Measurements from ENCODE around the gene NAALADL2. TPM values are rescaled to one million over a fixed set of nuclear protein-coding genes. Genes with fewer than 3 reads are reported as not detected.

The NAALADL2 gene
- total RNA-seq, 4 donors from 2014 or later, result 7.0 to 34.7 (median 18.4) TPM

DNA sequence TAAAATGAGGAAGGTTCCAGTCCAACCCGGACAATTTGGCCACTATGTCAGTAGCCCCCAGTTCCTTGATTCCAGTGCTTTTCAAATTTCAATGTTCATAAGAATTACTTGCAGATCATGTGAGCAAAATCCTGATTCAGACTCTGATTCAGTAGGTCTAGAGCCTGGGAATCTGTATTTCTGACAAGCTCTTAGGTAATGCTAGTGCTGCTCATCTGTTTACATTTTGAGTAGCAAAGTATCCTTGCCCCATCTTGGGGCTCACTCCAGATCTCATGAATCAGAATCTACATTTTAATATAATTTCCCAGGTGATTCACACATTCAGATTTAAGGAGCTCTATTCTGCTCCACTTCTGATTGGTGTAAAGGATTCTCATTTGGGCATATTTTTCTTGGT is 142.0 kb downstream of the NAALADL2 start:
- Histone ChIP-seq H3K4me3 (no peak overlapping the region), H3K9me3 (no peaks in the 10 kb centered on the region), H3K27ac (no peak overlapping the region), H3K27me3 (no peaks in the 10 kb centered on the region), H3K36me3 (no peaks in the 10 kb centered on the region), H3K4me1 (no peaks in the 10 kb centered on the region)
- no peak for TF ChIP-seq CTCF (IDR thresholded peaks at IDR 0.05)
- TF ChIP-seq POLR2A (IDR thresholded peaks at IDR 0.05), result no peak
- no peak for DNase-seq

DNA sequence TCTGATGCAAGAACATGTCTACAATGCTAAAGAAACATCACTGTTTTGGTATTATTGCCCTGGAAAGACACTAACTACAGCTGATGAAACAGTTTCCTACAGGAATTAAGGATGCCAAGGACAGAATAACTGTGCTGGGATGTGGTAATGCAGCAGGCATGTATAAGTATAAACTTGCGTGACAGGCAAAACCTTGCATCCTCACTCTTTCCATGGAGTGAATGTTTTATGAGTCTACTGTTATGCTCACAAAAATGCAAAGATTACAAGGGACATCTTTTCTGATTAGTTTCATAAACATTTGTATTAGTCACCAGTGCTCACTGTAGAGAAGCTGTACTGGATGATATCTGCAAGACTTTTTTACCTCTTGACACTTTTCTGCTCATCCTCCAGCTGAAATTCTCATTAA is 143.6 kb downstream of the NAALADL2 start:
- no peaks in the 10 kb centered on the region for H3K27me3 ChIP-seq
- no peaks in the 10 kb centered on the region for H3K4me1 ChIP-seq
- no peaks in the 10 kb centered on the region for H3K9me3 ChIP-seq
- H3K27ac ChIP-seq, result no peak overlapping the region
- no peak overlapping the region for H3K4me3 ChIP-seq
- H3K36me3 ChIP-seq, result no peaks in the 10 kb centered on the region
- TF ChIP-seq POLR2A (IDR thresholded peaks at IDR 0.05) (no peak), CTCF (IDR thresholded peaks at IDR 0.05) (no peak)
- DNase-seq, result no peak

DNA sequence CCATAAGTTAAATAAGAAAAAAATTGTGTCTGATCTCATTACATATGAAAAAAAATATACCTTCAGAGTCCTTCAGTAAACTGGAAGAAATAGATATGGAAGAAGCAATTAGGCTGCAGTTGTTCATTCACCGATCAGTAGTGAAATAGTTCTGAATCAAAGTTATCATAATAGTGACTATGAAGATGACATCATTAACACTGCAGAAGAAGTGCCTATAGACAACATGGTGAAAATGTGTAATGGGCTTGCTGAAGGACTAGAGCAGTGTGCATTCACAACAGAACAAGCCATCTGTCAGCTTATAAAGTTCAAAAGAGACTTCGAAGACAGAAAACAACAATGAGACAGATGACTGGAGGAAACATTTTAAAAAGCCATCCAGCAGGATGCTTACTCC is 144.5 kb downstream of the NAALADL2 start:
- Histone ChIP-seq H3K4me1 (no peaks in the 10 kb centered on the region), H3K36me3 (no peaks in the 10 kb centered on the region), H3K4me3 (no peak overlapping the region), H3K27me3 (no peaks in the 10 kb centered on the region), H3K27ac (no peak overlapping the region), H3K9me3 (no peaks in the 10 kb centered on the region)
- no peak for TF ChIP-seq CTCF (IDR thresholded peaks at IDR 0.05)
- TF ChIP-seq POLR2A (IDR thresholded peaks at IDR 0.05), result no peak
- DNase-seq, result no peak

DNA sequence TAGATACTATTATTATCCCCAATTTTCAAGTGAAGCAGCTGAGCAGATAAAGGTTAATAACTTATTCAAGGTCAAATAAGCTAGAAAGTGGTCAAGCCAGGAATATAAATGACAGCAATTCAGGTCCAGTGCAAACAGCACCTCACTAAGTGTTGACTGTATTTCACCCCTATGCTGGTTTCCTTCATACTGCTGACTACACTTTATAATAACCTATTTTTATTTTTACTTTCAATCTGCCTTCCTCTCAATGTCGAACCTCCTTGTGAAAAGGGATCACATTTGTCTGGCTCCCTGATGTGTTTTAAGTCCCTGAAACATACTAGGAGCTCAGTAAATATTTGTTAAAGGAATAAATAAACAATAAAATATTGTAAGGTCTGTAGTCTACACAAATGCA is 146.1 kb downstream of the NAALADL2 start:
- no peaks in the 10 kb centered on the region for H3K4me1 ChIP-seq
- H3K9me3 ChIP-seq, result no peaks in the 10 kb centered on the region
- no peaks in the 10 kb centered on the region for H3K27me3 ChIP-seq
- H3K36me3 ChIP-seq, result no peaks in the 10 kb centered on the region
- no peak overlapping the region for H3K27ac ChIP-seq
- no peak overlapping the region for H3K4me3 ChIP-seq
- DNase-seq, result no peak
- TF ChIP-seq CTCF (IDR thresholded peaks at IDR 0.05) (no peak), POLR2A (IDR thresholded peaks at IDR 0.05) (no peak)

DNA sequence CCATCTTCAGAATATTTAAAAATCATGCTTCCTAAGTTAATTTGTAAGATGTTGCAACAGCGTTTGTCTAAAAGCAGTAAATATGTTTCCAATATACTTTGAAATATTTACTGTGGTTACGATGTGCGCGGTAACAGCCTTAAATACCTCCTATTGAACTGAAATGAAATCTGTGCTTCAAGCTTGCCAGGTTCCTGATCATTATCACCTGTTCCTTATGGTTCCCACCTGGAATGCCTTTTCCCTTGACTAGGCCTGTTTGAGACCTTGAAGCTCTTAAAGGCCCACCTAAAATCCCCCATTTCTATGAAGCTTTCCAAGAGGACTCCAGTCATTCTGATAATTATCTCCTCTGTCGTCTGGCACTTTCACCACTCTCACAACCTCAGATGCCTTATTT is 146.7 kb downstream of the NAALADL2 start:
- Histone ChIP-seq H3K27ac (no peak overlapping the region), H3K9me3 (no peaks in the 10 kb centered on the region), H3K4me1 (no peaks in the 10 kb centered on the region), H3K27me3 (no peaks in the 10 kb centered on the region), H3K36me3 (no peaks in the 10 kb centered on the region), H3K4me3 (no peak overlapping the region)
- no peak for DNase-seq
- no peak for TF ChIP-seq CTCF (IDR thresholded peaks at IDR 0.05)
- no peak for TF ChIP-seq POLR2A (IDR thresholded peaks at IDR 0.05)

GRCh38 chr3:175007306-175007705 is 148.2 kb downstream of the NAALADL2 start:
- H3K9me3 ChIP-seq, result no peaks in the 10 kb centered on the region
- TF ChIP-seq CTCF (IDR thresholded peaks at IDR 0.05) (no peak), POLR2A (IDR thresholded peaks at IDR 0.05) (no peak)
- DNase-seq, result no peak
- H3K27ac ChIP-seq, result no peak overlapping the region
- no peaks in the 10 kb centered on the region for H3K27me3 ChIP-seq
- no peaks in the 10 kb centered on the region for H3K36me3 ChIP-seq
- H3K4me1 ChIP-seq, result no peaks in the 10 kb centered on the region
- no peak overlapping the region for H3K4me3 ChIP-seq
